Prostate gland (tissue), 2 donors: ENCODE results near the gene CHDH. TPM values are rescaled to one million over a fixed set of nuclear protein-coding genes. Genes with fewer than 3 reads are reported as not detected.

Experiments
- DNase-seq: peaks from one replicate; pipeline ENCODE4 v3.0.0-alpha.2; 2019; ENCODE audit warnings: low spot score
- H3K27ac ChIP-seq, 2 donors: fragments of 200-600 bp; sonication (generic); 2 replicates each; pipeline ENCODE4 v1.5.1; 2017 to 2019
- H3K27me3 ChIP-seq: fragments of 200-600 bp; sonication (generic); replicated peaks from 2 replicates; pipeline ENCODE4 v1.5.1; 2019; ENCODE audit not compliant: insufficient read depth
- H3K36me3 ChIP-seq, 2 donors: fragments of 200-600 bp; sonication (generic); 1 replicate in 1 of 2; 2 replicates in 1 of 2; pipeline versions ENCODE4 v1.5.1 to v1.8.1; 2017 to 2019
- H3K4me1 ChIP-seq: fragments of 200-600 bp; sonication (generic); replicated peaks from 2 replicates; pipeline ENCODE4 v1.5.1; 2019
- H3K4me3 ChIP-seq, 2 donors: fragments of 200-600 bp; sonication (generic); 2 replicates each; pipeline ENCODE4 v1.5.1; 2017 to 2019
- H3K9me3 ChIP-seq: fragments of 200-600 bp; sonication (generic); 2 replicates; pipeline ENCODE4 v1.5.1; 2017
- POLR2A ChIP-seq: fragments of 450-650 bp; IDR thresholded peaks from one replicate; pipeline ENCODE4 v1.6.1; 2016; ENCODE audit warnings: antibody characterized with exemption, mild to moderate bottlenecking
- POLR2AphosphoS5 ChIP-seq: sonication (generic); formaldehyde crosslinking; IDR thresholded peaks from one replicate; pipeline ENCODE4 v1.6.1; 2017; ENCODE audit warnings: antibody characterized with exemption
- WGBS: methylation state at CpG from one replicate; pipeline ENCODE4 v1.1.5; 2018; 5-methylcytosine and 5-hydroxymethylcytosine counted together
- intact Hi-C: fragments of 100-400 bp; cut with DNase I; formaldehyde crosslinking; loops from one replicate; pipeline ENCODE4 v1.14.2; 2022
- total RNA-seq, 2 donors: library from RNA; depleted of rRNA; stranded (reverse); fragments of >200 nt; gene quantifications; one replicate each; pipeline ENCODE4 v1.1.0, GENCODE V29; 2016
- TF ChIP-seq, protein P1 (sequence below), 4 experiments: fragments of 200-600 bp in 2 of 4; fragments of 450-650 bp in 2 of 4; sonication (generic) in 2 of 4; IDR thresholded peaks; 1 replicate in 3 of 4; 2 replicates in 1 of 4; pipeline ENCODE4 v1.5.1; 2016 to 2019; ENCODE audit warnings: antibody characterized with exemption in 4 of 4, mild to moderate bottlenecking in 2 of 4, moderate library complexity in 2 of 4

The CHDH gene
- total RNA-seq, 2 donors from 2014 or later, result 40.2 to 43.9 TPM

DNA sequence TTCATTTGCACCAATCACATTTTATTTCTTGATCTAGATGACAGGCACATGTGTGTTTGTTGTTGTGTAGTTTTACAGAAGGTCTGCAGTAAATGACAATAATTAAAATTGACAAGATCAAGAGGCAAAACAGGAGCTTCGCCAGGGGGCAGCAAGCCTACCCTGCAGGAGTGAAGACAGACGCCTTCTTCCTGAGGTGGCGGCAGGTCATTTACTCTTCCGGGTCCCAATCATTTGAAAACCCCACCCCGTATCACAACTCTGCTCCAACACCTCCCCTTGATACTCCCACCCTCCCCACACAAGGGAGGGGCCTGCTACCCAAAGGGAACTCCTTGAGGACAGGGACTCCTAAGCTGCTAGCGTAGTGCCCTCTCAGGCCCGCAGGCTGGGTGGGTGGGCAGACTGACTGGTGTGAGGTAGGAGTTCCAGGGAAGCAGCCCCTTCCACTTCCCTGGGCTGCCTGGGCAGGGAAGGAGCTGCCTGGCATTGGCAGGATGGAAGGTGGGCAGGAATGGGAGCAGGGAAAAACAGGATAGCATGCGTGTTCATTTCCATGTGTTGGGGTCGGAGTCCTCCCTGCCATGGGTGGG lies 13.1 kb downstream of the CHDH start:
- Histone ChIP-seq H3K27ac (no peak overlapping the region), H3K27me3 (no peaks in the 10 kb centered on the region), H3K9me3 (no peaks in the 10 kb centered on the region), H3K4me3 (no peak overlapping the region), H3K36me3 (no peaks in the 10 kb centered on the region), H3K4me1 (no peaks in the 10 kb centered on the region)
- TF ChIP-seq, protein P1, sequence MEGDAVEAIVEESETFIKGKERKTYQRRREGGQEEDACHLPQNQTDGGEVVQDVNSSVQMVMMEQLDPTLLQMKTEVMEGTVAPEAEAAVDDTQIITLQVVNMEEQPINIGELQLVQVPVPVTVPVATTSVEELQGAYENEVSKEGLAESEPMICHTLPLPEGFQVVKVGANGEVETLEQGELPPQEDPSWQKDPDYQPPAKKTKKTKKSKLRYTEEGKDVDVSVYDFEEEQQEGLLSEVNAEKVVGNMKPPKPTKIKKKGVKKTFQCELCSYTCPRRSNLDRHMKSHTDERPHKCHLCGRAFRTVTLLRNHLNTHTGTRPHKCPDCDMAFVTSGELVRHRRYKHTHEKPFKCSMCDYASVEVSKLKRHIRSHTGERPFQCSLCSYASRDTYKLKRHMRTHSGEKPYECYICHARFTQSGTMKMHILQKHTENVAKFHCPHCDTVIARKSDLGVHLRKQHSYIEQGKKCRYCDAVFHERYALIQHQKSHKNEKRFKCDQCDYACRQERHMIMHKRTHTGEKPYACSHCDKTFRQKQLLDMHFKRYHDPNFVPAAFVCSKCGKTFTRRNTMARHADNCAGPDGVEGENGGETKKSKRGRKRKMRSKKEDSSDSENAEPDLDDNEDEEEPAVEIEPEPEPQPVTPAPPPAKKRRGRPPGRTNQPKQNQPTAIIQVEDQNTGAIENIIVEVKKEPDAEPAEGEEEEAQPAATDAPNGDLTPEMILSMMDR (IDR thresholded peaks at IDR 0.05), result no peak
- TF ChIP-seq POLR2AphosphoS5 (no peak), POLR2A (no peak)
- intact Hi-C loops, result no loop called here
- no peak for DNase-seq
- 92% methylated on average over 9 of the region's 9 CpGs for WGBS

DNA sequence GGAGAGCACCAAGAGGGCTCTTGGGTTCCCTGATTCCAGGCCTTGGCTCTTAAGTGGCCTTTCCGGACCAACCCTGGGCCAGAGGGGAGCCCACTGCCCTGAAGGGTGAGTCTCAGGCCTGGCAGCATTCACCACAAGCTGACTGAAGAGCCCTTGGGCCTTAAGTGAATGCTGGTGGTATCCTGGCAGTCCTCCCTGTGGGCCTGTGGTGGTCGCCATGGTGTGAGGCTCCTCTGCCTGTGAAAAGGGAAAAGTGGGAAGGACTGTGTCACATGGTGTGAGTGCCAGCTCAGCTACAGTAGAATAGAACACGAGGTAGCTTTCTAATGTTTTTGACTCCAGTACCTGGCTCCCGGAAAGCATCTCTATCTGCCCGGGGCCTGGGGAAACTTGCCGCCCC lies 15.3 kb downstream of the CHDH start:
- 88% methylated on average over 6 of the region's 6 CpGs for WGBS
- Histone ChIP-seq H3K36me3 (no peaks in the 10 kb centered on the region), H3K9me3 (no peaks in the 10 kb centered on the region), H3K4me3 (no peak overlapping the region), H3K4me1 (no peaks in the 10 kb centered on the region), H3K27me3 (no peaks in the 10 kb centered on the region), H3K27ac (no peak overlapping the region)
- no peak for TF ChIP-seq POLR2AphosphoS5
- TF ChIP-seq POLR2A, result no peak
- TF ChIP-seq, protein P1 (IDR thresholded peaks at IDR 0.05), result no peak
- intact Hi-C loops, result no loop called here
- no peak for DNase-seq

DNA sequence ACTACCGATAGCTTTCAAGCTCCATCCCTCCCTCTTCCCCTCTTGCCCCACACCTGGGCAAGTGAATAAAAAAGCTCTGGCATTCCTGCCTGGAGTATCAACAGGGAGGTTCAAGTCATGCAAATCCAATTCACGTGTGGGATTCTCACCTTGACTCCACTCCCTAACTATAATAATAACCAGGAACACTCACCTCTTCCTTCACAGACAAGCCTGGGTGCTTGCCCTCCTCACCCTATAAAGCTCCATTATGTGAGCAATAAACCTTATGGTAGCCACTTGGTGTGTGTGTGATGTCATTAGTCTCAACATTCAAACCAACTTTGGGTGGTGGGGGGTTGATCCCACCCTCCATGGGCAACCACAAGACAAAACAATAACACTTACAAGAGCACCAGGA lies 16.6 kb downstream of the CHDH start:
- Histone ChIP-seq H3K9me3 (no peaks in the 10 kb centered on the region), H3K4me1 (no peaks in the 10 kb centered on the region), H3K36me3 (no peaks in the 10 kb centered on the region), H3K4me3 (no peak overlapping the region), H3K27me3 (no peaks in the 10 kb centered on the region), H3K27ac (peak overlapping the region in 1 of 2 donors; percentile 48)
- intact Hi-C loops, result no loop called here
- DNase-seq, result no peak
- WGBS, result 74% methylated on average over 2 of the region's 2 CpGs
- TF ChIP-seq POLR2AphosphoS5 (no peak), POLR2A (no peak)
- TF ChIP-seq, protein P1 (IDR thresholded peaks at IDR 0.05), result no peak

DNA sequence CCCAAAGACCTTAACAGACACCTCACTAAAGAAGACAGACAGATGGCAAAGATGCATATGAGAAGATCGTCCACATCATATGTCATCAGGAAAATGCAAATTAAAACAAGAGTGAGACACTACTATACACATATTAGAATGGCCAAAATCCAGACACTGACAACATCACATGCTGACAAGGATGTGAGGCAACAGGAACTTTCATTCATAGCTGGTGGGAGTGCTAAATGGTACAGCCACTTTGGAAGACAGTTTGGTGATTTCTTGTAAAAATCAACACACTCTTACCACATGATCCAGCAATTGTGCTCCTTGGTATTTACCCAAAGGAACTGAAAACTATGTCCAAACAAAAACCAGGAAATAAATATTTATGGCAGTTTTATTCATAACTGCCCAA lies 17.6 kb downstream of the CHDH start:
- TF ChIP-seq, protein P1 (IDR thresholded peaks at IDR 0.05), result no peak
- peak; percentile 64 for TF ChIP-seq POLR2AphosphoS5
- TF ChIP-seq POLR2A, result no peak
- H3K27me3 ChIP-seq, result no peaks in the 10 kb centered on the region
- WGBS, result 77% methylated on average over 1 of the region's 1 CpG
- no peak for DNase-seq
- no peaks in the 10 kb centered on the region for H3K4me1 ChIP-seq
- H3K4me3 ChIP-seq, result no peak overlapping the region
- intact Hi-C loops, result no loop called here
- no peaks in the 10 kb centered on the region for H3K9me3 ChIP-seq
- H3K27ac ChIP-seq, result peak overlapping the region in 1 of 2 donors; percentile 48
- H3K36me3 ChIP-seq, result no peaks in the 10 kb centered on the region

DNA sequence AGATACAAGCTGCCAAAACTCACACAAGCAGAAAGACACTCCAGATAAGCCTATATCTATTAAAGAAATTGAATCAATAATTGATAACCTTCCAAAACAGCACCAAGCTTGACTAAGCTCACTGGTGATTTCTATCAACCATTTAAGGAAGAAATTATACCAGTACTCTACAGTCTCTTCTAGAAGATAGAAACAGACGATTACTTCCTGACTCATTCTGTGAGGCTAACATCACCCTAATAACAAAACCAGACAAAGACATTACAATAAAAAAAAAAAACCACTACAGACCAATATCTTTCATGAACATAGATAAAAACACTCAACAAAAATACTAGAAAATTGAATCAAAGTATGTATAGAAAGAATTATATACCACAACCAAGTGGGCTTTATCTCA lies 20.2 kb downstream of the CHDH start:
- intact Hi-C loops, result no loop called here

More for the DNA sequence above, 20.2 kb downstream of the CHDH start:
- H3K4me3 ChIP-seq, result no peak overlapping the region
- H3K27me3 ChIP-seq, result no peaks in the 10 kb centered on the region
- no peak for DNase-seq
- TF ChIP-seq POLR2A, result no peak
- TF ChIP-seq, protein P1 (IDR thresholded peaks at IDR 0.05), result no peak
- no peak for TF ChIP-seq POLR2AphosphoS5
- no peaks in the 10 kb centered on the region for H3K36me3 ChIP-seq
- no peak overlapping the region for H3K27ac ChIP-seq
- no peaks in the 10 kb centered on the region for H3K4me1 ChIP-seq
- H3K9me3 ChIP-seq, result no peaks in the 10 kb centered on the region
- 56% methylated on average over 1 of the region's 1 CpG for WGBS
